Tibial artery (tissue), 4 donors: ENCODE measurements around the gene SERPINB8.

ENCODE experiments used
- DNase-seq, 2 donors: peaks; one replicate each; pipeline ENCODE4 v3.0.0-alpha.2; 2019
- H3K27ac ChIP-seq, 2 donors: fragments of 200-600 bp; sonication (generic) in 1 of 2; 1 replicate in 1 of 2; 2 replicates in 1 of 2; pipeline ENCODE4 v1.5.1; 2018 to 2019; ENCODE audit warnings: mild to moderate bottlenecking in 1 of 2
- H3K27me3 ChIP-seq, 2 donors: fragments of 200-600 bp; sonication (generic) in 1 of 2; one replicate each; pipeline versions ENCODE4 v1.5.1 to v1.6.0; 2016 to 2019
- H3K36me3 ChIP-seq, 3 donors: fragments of 200-600 bp; sonication (generic) in 2 of 3; one replicate each; pipeline ENCODE4 v1.5.1; 2016 to 2019; ENCODE audit warnings: mild to moderate bottlenecking in 2 of 3
- H3K4me1 ChIP-seq, 4 donors: fragments of 200-600 bp; sonication (generic) in 2 of 4; 1 replicate in 3 of 4; 2 replicates in 1 of 4; pipeline ENCODE4 v1.5.1; 2016 to 2019
- H3K4me3 ChIP-seq, 2 donors: fragments of 200-600 bp; sonication (generic) in 1 of 2; 1 replicate in 1 of 2; 2 replicates in 1 of 2; pipeline ENCODE4 v1.5.1; 2018 to 2019; ENCODE audit warnings: mild to moderate bottlenecking in 2 of 2
- H3K9me3 ChIP-seq, 3 donors: fragments of 200-600 bp; sonication (generic) in 1 of 3; one replicate each; pipeline ENCODE4 v1.5.1; 2016 to 2019
- intact Hi-C: fragments of 100-400 bp; cut with DNase I; formaldehyde crosslinking; loops from one replicate; pipeline ENCODE4 v1.15.0; 2023; ENCODE audit warnings: low total_unique reads
- TF ChIP-seq, protein P1 (sequence below), 2 experiments: fragments of 200-600 bp in 1 of 2; fragments of 450-650 bp in 1 of 2; IDR thresholded peaks; one replicate each; pipeline ENCODE4 v1.5.1; 2017 to 2019; ENCODE audit warnings: antibody characterized with exemption in 2 of 2, mild to moderate bottlenecking in 1 of 2, moderate library complexity in 1 of 2

Gene SERPINB8

GRCh38 chr18:64031411-64031810 lies 61.5 kb downstream of the SERPINB8 start:
- intact Hi-C loops, result no loop called here
- Histone ChIP-seq H3K4me1 (no peaks in the 10 kb centered on the region), H3K27me3 (no peaks in the 10 kb centered on the region), H3K9me3 (no peaks in the 10 kb centered on the region), H3K36me3 (no peaks in the 10 kb centered on the region), H3K27ac (no peak overlapping the region), H3K4me3 (no peak overlapping the region)
- no peak for DNase-seq
- TF ChIP-seq, protein P1, sequence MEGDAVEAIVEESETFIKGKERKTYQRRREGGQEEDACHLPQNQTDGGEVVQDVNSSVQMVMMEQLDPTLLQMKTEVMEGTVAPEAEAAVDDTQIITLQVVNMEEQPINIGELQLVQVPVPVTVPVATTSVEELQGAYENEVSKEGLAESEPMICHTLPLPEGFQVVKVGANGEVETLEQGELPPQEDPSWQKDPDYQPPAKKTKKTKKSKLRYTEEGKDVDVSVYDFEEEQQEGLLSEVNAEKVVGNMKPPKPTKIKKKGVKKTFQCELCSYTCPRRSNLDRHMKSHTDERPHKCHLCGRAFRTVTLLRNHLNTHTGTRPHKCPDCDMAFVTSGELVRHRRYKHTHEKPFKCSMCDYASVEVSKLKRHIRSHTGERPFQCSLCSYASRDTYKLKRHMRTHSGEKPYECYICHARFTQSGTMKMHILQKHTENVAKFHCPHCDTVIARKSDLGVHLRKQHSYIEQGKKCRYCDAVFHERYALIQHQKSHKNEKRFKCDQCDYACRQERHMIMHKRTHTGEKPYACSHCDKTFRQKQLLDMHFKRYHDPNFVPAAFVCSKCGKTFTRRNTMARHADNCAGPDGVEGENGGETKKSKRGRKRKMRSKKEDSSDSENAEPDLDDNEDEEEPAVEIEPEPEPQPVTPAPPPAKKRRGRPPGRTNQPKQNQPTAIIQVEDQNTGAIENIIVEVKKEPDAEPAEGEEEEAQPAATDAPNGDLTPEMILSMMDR (IDR thresholded peaks at IDR 0.05), result no peak

- DNase-seq, result no peak
- TF ChIP-seq, protein P1 (IDR thresholded peaks at IDR 0.05), result no peak
- no peaks in the 10 kb centered on the region for H3K9me3 ChIP-seq
Observed at GRCh38 chr18:64032312-64032711, 62.4 kb downstream of the SERPINB8 start.

DNA sequence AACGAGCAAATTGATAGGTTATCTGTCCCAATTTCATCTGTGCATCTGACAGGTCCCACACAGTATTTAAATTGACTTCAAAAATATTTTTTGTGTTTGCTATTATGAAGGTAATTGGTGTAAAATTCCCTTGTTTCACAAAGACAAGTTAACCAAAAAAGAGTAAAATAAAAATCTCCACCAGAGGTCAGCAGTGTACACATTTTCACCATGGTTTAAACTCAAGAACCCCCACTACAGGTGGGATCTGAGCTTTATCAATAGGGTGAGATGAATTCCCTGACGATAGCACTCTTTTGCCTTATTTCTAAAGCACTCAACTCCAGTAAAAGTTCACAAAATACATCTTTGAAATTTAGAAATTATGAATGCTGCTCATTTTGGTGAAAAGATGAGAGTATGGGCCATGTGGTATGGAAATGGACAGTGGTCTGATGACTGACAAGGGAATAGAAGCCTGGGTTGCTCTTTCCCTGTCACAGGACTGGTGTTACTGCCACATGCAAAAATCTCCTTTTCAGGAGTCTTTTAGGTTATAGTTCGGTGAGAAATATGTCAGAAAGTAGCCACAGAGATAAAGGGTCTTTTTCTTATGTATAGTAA lies 68.0 kb downstream of the SERPINB8 start:
- intact Hi-C loops, result no loop called here
- Histone ChIP-seq H3K4me1 (no peaks in the 10 kb centered on the region), H3K9me3 (peaks cover 0 to 4% (median 0%) of the 10 kb centered on the region in 3 donors), H3K4me3 (no peak overlapping the region), H3K27me3 (no peaks in the 10 kb centered on the region), H3K36me3 (no peaks in the 10 kb centered on the region), H3K27ac (no peak overlapping the region)
- TF ChIP-seq, protein P1 (IDR thresholded peaks at IDR 0.05), result peak in 1 of 2 experiments; percentile 16
- DNase-seq, result no peak

More at GRCh38 chr18:64032312-64032711, 62.4 kb downstream of the SERPINB8 start:
- intact Hi-C loops, result no loop called here
- H3K4me3 ChIP-seq, result no peak overlapping the region
- no peaks in the 10 kb centered on the region for H3K27me3 ChIP-seq
- H3K36me3 ChIP-seq, result no peaks in the 10 kb centered on the region
- H3K27ac ChIP-seq, result no peak overlapping the region
- no peaks in the 10 kb centered on the region for H3K4me1 ChIP-seq
